GM21529 (cell line): ENCODE data around the gene ANGEL1.

Source experiments
- ATAC-seq: cut with Tn5 transposase; IDR thresholded peaks from one replicate; pipeline ENCODE4 v1.9.1; 2021; ENCODE audit not compliant: unreplicated experiment

ANGEL1 gene, protein sequence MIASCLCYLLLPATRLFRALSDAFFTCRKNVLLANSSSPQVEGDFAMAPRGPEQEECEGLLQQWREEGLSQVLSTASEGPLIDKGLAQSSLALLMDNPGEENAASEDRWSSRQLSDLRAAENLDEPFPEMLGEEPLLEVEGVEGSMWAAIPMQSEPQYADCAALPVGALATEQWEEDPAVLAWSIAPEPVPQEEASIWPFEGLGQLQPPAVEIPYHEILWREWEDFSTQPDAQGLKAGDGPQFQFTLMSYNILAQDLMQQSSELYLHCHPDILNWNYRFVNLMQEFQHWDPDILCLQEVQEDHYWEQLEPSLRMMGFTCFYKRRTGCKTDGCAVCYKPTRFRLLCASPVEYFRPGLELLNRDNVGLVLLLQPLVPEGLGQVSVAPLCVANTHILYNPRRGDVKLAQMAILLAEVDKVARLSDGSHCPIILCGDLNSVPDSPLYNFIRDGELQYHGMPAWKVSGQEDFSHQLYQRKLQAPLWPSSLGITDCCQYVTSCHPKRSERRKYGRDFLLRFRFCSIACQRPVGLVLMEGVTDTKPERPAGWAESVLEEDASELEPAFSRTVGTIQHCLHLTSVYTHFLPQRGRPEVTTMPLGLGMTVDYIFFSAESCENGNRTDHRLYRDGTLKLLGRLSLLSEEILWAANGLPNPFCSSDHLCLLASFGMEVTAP

DNA sequence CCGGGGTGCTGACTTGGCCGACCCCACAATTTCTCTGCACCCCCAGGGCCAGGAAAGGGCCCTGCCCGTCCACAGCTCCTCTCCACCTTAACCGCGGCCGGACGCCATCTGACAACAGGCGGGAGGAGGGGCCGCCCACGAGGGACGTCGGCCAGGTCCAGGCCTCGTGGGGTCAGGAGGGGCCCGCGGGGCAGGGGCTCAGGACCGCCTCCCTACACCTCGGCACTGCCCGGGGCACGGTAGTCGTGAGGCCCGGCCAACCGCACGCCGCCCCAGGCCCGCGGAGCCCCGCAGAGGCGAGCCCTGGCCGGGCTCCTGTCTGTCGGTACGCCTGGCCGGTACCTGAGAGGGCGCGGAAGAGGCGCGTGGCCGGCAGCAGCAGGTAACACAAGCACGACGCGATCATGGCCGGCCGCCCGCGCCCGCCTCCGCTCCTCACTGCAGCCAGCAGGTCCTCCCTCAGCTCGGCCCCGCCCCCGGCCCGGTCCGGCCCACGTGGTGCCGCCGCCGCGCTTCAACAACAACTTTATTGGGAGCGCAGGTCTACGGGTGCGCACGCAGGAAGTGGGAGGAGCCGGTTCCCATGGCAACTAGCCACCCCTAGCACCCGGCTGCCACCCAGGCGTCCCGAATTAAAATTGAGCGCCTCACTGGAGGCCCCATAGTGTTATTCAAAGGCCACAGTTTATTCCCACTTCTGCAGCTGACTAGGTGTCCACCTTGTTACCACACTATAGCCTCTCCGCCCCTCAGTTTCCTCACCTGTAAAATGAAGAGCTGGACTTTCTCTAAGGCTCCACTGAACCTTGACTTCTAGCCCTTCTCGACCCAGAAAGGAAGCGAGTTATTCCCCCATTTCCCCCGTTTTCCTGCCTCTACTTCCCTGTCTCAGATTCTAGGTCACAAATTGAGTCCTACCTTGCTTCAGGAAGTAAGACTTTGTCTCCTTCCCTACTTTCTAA, at the start of gene ANGEL1:
Gene ANGEL1, minus strand, starts transcription at position 461 of the 962 bp plus-strand sequence. Its CDS starts 55 bp downstream, at position 406.
- peak; percentile 84 for ATAC-seq

DNA sequence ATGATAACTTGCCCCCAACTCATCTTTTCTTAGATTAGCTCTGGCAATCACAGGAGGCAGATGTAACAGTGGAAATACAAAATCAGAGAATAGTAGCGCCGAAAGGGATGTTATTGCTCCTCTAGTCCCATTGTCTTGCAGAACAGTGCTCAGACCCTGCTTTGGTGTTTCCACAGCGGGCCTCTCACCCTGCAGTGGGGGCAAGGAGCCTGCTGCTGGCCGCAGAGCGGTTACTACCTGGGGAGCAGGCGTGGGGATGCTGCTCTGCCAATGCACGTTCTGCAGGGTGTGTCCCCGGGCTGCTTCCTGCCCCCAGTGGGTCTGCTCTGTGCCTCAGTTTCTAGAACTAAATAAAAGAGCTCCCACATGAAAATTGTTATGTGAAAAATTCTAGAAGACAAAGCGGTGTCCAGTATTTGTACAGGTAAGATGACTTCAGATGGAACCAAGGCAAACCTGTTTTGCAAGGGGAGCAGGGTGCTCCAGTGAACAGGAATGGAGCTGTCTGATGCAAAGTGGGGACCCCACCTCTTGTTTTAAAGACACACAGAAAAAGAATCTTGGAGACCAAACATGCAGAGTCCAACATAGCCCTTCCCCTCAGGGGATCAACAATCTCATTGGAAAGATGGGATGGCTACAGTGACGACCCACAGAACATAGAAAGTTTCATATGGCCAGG, 49.0 kb upstream of the ANGEL1 start:
- no peak for ATAC-seq

DNA sequence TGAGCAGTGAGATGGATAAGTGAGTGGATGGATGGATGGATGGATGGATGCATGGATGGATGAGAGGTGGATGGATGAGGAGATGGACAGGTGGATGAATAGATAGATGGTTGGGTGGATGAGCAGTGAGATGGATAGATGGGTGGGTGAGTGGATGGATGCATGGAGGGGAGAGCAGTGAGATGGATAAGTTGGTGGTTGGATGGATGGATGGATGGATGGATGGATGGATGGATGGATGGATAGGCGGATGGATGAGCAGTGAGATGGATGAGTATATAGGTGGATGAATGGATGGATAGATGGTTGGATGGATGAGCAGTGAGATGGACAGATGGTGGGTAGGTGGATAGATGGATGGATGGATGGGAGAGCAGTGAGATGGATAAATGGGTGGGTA, 44.1 kb upstream of the ANGEL1 start:
- ATAC-seq = no peak

DNA sequence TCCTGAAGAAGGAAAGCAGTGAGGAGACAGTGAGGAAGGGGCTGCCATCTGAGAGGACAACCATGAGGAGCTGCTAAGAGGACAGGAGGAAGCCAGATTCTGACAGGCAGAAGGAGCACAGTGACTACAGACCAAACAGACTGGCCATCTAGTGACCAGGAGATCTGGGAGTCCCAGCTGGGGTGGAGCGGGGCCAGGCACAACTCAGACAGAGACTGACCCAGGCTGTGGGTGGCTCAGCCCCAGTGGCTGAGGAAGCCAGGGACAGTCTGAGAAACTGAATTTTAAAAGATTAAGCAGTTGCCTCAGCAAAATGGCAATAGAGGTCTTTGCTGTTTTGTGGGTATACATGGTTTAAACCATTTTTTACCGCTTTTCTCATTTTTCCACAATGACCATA, 42.4 kb upstream of the ANGEL1 start:
- no peak for ATAC-seq

DNA sequence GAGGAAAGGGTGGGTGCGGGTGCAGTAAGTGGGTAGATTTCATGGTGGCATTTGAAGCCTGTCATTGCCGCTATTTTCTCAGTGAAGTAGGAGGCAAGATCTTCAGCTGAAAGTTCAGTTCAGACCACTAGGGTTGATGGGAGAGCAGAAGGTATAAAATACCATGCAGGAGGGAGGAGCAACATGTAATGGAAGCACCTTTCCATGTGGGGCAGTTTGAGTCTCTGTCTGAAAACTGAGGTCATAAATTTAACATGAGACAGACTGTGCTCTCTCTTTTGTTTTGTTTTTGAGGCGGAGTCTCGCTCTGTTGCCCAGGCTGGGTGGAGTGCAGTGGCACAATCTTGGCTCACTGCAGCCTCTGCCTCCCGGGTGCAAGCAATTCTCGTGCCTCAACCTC, 36.2 kb upstream of the ANGEL1 start:
- ATAC-seq = no peak

DNA sequence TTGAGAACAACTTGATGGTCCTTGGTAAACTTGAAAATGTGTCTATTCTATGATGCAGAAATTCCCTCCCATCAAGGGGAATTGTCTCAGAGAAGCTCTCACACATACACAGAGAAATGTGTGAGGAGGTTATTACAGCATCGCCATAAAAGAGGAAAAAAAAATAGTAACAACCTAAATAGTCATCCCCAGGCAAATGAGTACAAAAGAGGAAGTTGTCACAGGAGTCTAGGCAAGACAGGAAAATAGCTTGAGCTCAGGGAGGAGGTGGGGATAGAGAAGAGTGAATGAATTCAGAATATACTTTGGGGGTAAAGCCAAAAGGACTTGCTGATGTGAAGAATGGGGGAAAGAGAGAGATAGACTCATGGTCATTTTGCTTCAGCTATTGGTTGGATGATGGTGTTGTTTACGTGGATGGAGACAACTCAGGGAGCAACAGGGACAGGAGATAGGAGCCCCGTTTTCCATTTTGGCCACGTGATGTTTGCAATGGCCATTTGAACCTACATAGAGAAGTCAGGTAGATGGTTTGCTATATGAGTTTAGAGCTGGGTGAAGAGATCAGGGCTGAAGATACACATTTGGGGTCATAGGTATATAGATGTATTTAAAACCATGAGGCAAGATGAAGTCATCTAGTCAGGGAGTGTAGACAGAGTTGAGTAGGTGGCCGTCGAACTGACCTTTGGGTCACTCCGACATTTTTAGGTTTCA, 33.8 kb upstream of the ANGEL1 start:
- no peak for ATAC-seq

DNA sequence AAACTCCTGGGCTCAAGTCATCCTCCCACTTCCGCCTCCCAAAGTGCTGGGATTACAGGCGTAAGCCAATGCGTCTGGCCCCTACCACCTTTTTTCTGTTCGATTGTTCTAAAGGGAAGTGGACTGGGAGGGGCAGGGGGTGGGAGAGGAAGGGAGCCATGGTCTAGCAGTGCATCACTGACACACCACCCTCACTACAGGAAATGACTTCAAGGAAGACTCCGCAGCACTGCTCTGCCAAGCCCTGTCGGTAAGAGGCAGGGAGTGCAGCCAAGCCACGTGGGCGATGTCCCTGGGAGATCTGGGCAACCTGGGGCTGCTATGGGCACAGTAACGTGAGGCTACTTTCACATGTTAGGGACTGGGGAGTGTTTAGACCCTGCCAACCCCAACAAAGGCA, 31.5 kb upstream of the ANGEL1 start:
- ATAC-seq = no peak

DNA sequence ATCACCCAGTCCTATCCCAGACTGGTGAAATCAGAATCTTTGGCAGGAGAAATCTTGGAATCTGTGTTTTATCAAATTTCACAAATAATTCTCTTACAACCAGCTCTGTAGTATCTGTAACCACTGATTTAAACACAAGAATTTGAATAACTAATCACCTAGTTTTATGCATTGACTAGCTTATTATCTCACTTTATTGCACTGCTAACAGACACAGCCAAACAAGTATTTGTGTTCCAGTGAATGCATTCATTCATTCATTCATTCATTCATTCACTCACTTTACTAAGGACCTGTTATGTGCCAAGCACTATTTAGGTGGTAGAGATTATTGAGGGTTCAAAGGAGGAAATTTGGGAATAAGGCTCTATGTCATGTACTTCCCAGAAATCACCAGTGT, 29.7 kb upstream of the ANGEL1 start:
- no peak for ATAC-seq

DNA sequence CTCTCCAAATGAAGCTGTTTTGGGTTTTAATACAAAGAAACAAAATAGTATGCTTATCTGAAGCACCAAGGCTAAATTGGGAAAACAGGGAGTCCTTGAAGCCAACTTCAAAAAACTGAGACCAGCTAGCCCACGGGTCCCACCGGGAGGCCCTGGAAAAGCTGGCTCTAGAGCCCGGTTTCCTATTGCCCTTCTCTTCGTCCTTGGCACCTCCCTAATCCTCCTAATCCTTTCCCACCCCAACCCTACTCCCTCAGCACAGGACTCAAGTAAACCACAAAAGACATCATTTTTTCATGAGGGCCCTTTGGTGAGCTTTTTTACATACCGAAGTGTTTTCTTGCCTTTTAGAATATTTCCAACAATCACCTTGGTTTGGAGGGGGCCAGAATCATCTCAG, 24.8 kb upstream of the ANGEL1 start:
- ATAC-seq = no peak

DNA sequence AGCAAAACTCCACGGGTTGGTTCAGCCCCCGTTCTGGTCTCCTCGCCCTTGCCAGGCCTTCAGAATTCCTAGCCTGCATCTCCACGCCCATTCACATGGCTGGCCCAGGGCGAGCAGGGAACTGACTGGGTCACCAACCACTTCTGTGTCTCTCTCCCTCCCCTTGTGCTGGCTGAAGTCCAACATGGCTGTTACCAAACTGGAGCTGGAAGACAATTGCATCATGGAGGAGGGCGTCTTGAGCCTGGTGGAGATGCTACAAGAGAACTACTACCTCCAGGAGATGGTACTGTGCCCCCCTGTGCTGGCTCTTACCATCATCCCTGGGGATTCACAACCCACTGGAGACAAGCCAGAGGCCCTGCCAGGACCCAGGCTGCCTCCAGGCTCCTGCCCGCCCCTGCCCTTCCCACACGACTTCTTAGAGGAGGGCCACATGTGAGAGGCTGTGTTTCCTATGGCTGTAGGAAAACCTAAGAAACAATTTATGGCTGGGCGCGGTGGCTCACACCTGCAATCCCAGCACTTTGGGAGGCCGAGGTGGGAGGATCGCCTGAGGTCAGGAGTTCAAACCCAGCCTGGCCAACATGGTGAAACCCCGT, 23.4 kb upstream of the ANGEL1 start:
- ATAC-seq = no peak

DNA sequence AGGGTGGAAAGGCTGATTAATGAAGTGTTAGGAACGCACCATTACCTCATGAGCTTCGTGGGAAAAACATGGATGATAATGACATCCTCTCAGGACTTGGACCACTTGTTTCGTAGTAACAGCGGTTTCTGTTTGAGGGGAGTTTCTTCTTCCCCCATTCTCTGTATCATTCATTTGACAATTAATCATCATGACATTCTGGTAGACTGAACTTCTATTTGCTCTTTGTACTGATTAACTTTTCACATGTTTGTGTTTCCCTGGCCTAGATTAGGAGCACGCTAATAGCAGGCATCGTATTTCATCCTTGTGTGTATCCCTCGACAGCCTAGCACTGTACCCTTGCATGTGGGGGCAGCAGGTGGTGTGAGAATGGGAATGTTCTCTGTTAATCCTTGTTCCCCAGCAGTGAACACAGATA, 21.6 kb upstream of the ANGEL1 start:
- no peak for ATAC-seq

DNA sequence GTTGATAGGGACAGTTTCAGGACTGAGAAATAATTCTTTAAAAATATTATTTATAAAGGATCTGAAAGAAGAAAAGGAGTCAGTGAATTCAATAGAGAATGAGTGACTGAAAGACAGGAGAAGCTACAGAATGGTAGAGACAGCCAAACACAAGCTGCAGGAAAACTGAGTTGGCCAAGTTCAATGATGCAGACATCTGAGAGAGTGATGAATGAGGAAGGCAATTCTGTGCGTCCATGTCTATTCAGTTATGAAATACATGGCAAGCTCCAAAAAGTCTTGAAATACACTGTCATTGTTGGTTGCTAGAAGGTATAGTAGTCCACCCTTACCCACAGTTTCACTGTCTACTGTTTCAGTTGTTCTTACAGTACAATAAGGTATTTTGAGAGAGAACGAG, 20.3 kb upstream of the ANGEL1 start:
- no peak for ATAC-seq

DNA sequence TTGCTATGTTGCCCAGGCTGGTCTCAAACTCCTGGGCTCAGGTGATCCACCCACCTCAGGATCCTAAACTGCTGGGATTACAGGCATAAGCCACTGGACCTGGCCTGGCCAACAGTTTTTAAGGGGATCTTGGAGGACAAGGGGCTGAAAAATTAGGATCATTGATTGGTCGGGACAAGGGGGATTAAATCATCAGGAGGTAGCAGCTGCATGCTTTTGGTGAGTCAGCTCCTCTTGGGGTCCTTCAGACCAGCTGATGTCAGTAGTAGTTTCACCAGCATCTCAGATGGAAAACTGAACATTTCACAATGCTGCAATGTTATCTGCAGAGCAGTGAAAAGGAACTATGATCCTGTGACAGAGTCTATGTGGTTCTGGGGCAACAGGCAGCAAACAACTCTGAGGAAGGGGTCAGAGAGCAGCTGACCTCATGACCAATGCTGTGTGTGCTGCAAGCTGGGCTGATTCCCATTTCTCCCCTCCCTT, 19.9 kb upstream of the ANGEL1 start:
- no peak for ATAC-seq

DNA sequence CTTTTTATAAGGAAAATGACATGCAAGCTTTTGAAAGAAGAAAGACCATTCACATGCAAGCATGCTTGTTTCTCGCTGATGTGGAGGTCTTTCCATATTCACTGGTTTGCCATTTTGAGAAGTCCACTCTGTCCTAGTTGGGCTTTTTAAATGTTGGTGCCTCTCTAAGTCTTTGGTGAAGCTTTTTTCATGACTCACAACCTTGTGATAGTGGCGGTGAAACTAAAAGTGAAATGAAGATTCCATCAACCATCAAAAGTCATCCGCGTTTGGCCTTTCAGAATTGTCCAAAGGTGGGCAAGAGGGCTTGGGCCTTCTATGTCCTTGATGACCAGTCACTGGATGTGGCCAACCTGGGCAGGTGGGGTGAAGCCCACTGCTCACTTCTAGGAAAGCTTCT, 17.9 kb upstream of the ANGEL1 start:
- ATAC-seq = no peak

DNA sequence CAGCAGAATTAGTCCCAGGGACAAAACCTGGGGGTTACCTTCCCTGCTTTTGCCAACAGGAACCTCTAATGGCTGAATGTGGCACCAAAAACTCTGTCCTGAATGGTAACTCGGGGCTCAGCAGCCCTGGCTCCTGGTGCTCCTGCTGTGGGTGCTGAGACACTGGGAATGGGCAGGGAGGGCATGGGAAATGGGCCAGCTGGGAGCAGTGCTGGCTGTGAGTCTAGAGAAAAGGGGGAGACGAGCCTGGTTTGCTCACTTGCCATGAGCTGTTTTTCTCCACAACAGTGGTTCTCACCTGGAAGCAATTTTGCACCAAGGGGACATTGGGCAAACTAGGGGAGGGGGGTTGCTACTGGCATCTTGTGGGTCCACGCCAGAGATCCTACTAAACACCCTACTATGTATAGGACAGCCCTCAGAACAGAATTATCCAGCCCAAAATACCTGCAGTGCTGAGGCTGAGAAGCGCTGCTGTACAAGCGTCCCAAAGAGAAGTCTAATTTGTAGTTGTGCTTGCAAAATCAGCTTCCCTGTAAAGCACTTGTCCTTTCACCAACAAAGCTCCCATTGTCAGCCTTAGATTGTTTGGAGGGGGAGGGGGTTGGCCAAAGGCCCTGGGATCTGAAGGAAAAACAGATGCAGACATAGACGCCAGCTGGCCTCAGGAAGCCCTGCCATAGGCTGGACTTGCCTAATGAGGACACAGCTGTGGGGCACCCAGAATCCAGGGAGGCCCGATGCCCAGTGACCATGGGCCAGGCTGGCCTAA, 17.2 kb upstream of the ANGEL1 start:
- ATAC-seq = no peak

DNA sequence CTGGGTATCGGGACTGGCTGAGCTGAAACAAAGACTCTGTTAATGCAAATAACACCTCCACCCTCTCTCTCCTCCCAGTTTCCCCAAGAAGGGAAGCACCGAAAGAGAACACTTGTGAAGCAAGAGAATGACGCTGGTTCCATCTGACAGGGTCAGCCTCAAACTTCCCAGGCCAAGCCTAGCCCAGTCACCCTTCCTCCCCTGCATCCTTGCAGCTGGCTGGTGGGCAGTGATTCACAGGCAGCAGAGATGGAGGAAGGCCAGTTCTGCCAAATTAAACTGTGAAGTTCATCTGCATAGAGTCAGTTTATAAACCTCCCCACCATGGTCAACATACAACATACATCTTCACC, 16.3 kb upstream of the ANGEL1 start:
- ATAC-seq = no peak

DNA sequence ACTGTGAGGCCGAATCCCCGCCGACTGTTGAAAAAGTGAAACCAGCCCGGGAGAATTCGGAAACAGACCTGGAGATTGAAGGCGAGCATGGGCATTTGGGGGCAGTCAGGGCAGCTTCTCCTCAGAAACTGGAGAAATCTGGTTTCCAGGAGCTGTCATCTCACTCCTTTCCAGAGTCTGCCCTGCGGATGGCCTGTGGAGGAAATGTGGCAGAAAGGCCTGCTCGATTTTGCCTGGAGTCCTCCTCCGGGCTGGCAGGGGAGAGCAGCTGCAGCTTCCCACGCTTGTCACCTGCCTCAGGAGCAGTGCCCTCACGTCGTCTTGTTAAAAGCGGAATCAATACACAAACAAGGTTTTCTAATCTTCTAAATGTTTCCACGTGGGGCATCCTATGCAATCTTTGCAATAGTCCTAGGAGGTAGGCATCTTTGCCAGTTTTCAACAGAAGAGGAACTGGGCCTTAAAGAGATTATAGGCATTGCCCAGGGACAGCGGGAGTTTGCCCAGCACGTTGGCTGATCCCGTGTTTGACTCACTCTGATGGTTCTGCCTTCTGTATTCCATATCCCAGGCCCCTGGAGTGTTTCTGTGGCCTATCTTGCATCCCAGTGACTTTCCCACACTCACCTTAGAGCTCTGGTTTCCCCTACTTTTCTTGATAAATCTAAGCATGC, 15.8 kb upstream of the ANGEL1 start:
- ATAC-seq = no peak

DNA sequence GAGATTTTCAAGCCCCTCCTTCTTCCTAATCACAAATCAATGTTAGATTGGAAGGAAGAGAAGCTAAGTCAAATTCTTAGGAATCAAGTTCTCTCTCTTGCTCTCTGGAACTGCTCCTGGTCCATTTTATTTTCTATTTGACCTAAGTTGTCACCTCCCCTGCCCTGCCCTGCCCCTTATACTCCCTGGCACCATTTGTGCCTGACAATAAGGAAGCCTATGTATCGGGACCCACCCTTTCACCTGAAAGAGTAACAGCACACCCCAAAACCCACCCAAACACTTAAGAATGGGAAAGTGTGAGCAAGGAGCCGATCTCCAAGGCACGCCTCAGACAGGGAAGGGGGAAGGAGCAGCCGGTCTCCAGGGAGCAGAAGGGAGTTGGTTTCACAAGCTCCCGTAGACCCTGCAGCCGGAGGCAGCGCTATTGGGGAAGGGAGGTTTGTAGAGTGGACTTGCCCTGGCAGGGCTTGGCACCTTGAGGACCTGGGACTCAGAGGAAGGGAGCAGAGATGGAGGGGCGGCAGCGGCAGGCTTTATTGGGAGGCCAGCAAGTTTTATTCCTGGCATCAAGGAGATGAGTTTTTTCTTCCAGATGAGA, 15.1 kb upstream of the ANGEL1 start:
- ATAC-seq = no peak
